Forelimb muscle (tissue), 1 donor: Measurements from ENCODE around the gene MYH7B. TPM values are rescaled to one million over a fixed set of nuclear protein-coding genes. Genes with fewer than 3 reads are reported as not detected.

Experiments
- DNase-seq: peaks from one replicate; pipeline ENCODE4 v3.0.0-alpha.2; 2013; ENCODE audit warnings: low read depth
- polyA plus RNA-seq: library from polyadenylated mRNA; unstranded; fragments of 120-200 nt; gene quantifications from one replicate; pipeline ENCODE4 v1.2.1, GENCODE V29; 2013; ENCODE audit not compliant: insufficient read length

MYH7B gene
- polyA plus RNA-seq, 1 donor = 114 TPM

- DNase-seq = no peak
These were observed 21.9 kb downstream of the MYH7B start for GRCh38 chr20:34977365-34978091.

GRCh38 chr20:34978092-34978744 lies 22.6 kb downstream of the MYH7B start:
- DNase-seq = no peak

DNA sequence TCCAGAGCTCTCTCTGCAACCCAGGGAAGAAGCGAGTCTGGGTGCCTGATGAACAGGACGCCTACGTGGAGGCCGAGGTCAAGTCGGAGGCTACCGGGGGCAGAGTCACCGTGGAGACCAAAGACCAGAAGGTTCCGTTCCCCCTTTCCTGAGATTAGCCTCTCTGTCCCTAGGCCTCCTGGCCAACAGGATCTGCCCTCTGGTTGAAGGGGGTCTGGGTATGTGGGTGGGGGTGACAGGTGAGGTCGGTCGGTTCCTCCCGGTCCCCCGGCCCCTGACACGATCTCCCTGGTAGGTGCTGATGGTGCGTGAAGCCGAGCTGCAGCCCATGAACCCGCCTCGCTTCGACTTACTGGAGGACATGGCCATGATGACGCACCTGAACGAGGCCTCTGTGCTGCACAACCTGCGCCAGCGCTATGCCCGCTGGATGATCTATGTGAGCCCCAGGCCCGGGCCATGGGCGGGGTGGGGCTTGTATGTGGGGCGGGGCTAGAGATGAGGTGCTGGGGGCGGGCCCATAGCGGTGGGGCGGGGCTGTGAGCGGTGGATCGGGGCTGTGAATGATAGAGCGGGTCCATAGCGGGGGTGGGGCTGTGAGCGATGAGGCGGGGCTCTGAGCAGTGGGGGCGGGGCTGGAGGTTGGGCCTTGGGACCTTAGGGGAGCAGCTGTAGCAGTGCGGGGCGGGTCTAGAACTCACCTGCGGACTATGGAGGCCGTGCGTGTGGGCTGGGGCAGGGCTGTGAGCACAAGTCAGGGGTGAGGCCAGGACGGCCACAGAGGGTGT lies 23.9 kb downstream of the MYH7B start:
- no peak for DNase-seq

DNA sequence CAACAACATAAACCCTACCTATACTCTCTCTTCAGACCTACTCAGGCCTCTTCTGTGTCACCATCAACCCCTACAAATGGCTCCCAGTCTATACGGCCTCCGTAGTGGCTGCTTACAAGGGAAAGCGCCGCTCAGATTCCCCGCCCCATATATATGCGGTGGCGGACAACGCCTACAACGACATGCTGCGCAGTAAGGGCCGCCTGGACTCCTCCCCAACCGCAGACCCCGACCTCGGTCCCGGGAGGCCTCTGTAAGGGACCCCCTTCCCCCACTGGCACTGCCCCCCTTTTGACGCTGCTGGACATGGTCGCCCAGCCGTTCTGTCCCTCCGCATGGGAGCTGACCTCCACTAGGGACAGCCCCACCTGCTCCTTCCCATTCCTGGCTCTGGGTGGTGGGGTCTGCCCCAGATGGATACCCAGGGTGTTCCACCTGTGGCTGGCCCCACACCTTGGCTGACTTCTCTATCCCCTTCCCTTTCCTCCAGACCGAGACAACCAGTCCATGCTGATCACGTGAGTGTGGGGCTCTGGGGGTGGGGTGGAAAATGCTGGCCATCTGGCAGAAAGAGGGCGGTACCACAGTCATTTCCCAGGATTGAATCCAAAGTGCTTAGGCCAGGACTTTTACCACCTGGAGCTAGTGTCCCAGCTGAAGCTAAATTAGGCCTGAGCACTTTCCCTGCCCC lies 25.0 kb downstream of the MYH7B start:
- no peak for DNase-seq

GRCh38 chr20:34982270-34983088 lies 26.8 kb downstream of the MYH7B start:
- no peak for DNase-seq

GRCh38 chr20:34983089-34983820 lies 27.6 kb downstream of the MYH7B start:
- DNase-seq = no peak

DNA sequence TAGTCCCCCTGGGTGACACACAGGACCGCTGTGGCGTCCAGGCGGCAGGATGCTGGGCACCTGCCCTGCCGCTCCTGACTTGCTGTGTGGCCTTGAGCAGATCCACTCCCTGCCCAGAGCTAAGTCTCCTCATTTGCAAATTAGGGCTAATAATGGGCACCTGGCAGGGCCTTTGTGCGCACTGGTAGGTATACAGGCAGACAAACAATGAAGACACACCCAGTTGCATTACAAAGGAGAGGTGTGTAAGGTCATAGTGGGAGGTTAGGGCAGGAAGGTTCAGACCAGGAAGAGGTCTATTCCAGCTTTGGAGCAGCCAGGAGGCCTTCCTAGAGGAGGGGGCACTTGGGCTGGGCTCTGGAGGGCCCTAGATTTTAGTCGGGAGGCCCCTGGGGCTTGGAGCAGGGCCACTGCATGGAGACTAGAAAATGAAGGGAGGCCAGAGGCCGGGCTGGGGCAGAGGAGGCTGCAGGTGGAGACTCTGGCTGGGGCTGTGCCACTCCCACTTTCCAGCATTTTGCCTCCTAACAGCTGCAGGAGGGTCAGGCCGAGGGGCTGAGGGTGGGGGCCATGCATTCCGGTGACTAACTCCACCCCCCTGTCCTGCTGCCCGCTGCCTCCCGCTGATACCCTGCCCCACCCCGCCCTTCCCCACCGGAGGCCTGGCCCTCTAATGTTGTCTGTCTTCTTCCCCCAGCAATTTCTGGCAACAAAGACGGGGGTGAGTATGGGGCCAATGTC lies 28.5 kb downstream of the MYH7B start:
- no peak for DNase-seq

GRCh38 chr20:34984756-34985261 lies 29.1 kb downstream of the MYH7B start:
- no peak for DNase-seq

GRCh38 chr20:34985461-34986310 lies 30.0 kb downstream of the MYH7B start:
- no peak for DNase-seq

DNA sequence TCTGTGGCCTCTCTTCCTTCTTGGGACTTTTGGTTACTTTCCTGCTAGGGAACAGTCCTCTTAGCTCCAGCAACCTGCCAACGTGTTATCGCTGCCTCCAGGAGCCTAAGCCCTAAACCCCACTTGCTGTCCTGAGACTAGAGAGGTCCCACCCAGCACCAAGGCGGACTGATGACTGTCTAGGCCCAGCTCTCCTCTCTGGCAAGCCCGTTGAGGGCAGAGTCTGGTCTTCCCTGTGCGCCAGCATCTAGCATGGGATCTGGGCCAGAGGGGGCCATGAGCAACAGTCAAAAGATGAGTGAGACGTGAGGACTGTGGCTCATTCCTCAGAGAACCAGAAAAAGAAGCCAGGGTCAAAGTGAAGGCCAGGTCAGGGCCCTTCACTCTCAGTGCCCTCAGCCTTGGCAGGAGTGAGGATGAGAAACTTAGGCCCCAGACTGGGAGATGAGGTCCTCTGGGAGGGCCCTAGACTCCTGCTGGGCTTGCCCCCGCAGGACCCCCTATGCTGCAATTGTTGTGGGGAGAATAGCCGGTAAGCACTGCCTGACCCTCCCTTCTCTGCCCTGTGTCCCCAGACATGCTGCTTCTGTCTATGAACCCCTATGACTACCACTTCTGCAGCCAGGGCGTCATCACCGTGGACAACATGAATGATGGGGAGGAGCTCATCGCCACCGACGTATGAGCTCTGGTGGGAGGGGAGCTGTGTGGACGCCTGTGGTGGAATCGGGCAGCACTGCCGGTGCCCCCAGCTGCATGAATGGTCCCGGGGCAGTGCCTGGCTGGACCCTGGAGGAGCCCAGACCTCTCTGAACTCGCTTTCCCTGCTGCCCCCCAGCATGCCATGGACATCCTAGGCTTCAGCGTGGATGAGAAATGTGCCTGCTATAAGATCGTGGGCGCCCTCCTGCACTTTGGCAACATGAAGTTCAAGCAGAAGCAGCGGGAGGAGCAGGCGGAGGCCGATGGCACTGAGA lies 30.9 kb downstream of the MYH7B start:
- DNase-seq = no peak

DNA sequence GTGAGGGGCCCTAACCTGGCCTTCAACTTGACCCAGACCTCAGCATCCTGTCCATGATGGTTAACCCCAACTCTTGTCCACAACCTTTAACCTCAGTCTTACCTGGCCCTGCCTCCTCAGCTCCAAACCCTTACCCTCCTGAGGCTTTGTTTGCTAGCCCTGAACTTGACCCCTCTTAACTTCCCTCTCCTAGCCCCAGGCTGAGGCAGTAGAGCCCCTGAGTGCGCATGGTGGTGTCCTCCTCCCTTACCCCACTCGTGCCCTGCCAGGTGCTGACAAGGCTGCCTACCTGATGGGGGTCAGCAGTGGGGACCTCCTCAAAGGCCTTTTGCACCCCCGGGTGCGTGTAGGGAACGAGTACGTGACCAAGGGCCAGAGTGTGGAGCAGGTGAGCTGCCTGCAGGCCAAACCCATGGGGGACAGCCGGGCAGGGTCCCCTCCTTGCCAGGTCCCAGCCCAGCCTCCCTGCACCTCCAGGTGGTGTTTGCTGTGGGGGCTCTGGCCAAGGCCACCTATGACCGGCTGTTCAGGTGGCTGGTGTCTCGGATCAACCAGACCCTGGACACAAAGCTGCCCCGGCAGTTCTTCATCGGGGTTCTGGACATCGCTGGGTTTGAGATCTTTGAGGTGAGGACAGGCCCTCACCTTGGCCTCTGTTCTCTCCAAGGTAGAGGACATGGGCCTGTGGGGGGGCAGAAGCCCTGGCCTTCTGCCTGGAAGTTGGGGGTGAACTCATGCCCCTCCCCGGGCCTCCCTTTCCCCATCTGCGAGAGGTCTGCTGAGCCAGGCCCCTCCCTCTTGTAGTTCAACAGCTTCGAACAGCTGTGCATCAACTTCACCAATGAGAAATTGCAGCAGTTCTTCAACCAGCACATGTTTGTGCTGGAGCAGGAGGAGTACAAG lies 31.9 kb downstream of the MYH7B start:
- no peak for DNase-seq

- no peak for DNase-seq
These were observed 32.5 kb downstream of the MYH7B start for GRCh38 chr20:34988191-34988540.

GRCh38 chr20:34989118-34989517 lies 33.5 kb downstream of the MYH7B start:
- DNase-seq = no peak

DNA sequence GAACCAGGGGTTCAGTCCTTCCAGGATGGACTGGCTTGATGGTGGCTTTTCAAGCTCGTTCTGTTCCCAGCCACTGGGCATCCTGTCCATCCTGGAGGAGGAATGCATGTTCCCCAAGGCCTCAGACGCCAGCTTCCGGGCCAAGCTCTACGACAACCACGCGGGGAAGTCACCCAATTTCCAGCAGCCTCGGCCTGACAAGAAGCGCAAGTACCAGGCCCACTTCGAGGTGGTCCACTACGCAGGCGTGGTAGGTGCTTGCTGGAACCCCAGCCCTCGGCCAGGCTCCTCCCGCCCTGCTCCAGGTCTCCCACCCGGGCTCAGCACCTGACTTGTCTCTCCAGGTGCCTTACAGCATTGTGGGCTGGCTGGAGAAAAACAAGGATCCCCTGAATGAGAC lies 34.0 kb downstream of the MYH7B start:
- DNase-seq = no peak

DNA sequence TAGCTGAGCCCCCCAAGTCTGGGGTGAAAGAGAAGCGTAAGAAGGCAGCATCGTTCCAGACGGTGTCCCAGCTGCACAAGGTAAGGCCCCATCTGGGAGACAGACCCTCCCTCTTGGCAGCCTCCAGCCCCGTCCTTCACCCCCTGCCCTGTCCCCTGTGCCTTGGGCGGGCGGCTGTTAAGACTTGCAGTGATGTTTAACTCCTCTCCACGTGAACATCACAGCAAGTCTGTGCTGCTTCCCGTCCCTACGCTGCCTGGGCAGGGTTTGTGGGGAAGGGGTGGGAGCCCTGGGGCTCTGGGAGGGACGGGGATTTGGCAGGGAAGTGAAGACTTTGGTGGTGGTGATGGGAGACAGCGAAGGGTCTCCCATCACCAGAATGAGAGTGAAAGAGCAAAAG lies 34.6 kb downstream of the MYH7B start:
- DNase-seq = no peak

DNA sequence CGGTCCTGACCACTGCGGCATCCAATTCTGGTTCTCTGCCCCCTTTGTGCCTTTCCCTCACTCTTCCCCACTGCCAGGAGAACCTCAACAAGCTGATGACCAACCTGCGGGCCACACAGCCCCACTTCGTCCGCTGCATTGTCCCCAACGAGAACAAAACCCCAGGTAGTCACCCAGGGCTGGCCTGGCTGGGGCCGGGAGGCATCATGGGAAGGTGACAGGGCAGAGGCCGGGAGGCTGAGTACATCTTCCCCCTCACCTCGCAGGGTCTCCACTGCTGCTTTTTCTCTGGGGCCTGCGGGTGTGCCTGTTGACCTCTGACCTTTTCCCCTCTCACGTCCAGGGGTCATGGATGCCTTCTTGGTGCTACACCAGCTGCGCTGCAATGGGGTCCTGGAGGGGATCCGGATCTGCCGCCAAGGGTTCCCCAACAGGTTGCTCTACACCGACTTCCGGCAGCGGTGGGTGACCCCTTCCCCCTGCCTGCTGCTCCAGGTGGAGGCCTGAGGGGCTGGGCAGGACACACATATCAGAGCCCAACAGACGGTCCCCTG lies 35.1 kb downstream of the MYH7B start:
- no peak for DNase-seq
